KMS-11 (cell line): ENCODE results near the gene ASRGL1.

Experiments used
- H2AFZ ChIP-seq: fragments of 200-600 bp; sonication (generic); 2 replicates; pipeline ENCODE4 v1.6.1; 2016; ENCODE audit warnings: antibody characterized with exemption, mixed run types, low read depth
- H3K27ac ChIP-seq: fragments of 200-600 bp; sonication (generic); 2 replicates; pipeline ENCODE4 v1.6.1; 2016; ENCODE audit warnings: mild to moderate bottlenecking, mixed run types
- H3K27me3 ChIP-seq: fragments of 200-600 bp; sonication (generic); 2 replicates; pipeline ENCODE4 v1.6.1; 2017; ENCODE audit warnings: mild to moderate bottlenecking, low read depth, mixed run types, moderate library complexity; ENCODE audit not compliant: insufficient read depth
- H3K36me3 ChIP-seq: fragments of 200-600 bp; sonication (generic); 2 replicates; pipeline ENCODE4 v1.6.1; 2017; ENCODE audit warnings: mild to moderate bottlenecking, mixed run types; ENCODE audit not compliant: insufficient read depth
- H3K4me1 ChIP-seq: fragments of 200-600 bp; sonication (generic); 2 replicates; pipeline ENCODE4 v1.6.1; 2016; ENCODE audit warnings: mild to moderate bottlenecking, low read depth, mixed run types; ENCODE audit not compliant: poor library complexity, severe bottlenecking
- H3K4me2 ChIP-seq: fragments of 200-600 bp; sonication (generic); 2 replicates; pipeline ENCODE4 v1.7.0; 2016; ENCODE audit warnings: mild to moderate bottlenecking, mixed run types
- H3K4me3 ChIP-seq: fragments of 200-600 bp; sonication (generic); IDR thresholded peaks from 2 replicates; pipeline ENCODE4 v1.6.1; 2017; ENCODE audit warnings: low read depth, low read length, mixed read lengths; ENCODE audit not compliant: insufficient read depth
- H3K79me2 ChIP-seq: fragments of 200-600 bp; sonication (generic); 2 replicates; pipeline ENCODE4 v1.6.1; 2016; ENCODE audit warnings: low read depth, mixed run types; ENCODE audit not compliant: insufficient read depth
- H3K9ac ChIP-seq: fragments of 200-600 bp; sonication (generic); 2 replicates; pipeline ENCODE4 v1.6.1; 2016; ENCODE audit warnings: mild to moderate bottlenecking, mixed run types
- H4K20me1 ChIP-seq: fragments of 200-600 bp; sonication (generic); 2 replicates; pipeline ENCODE4 v1.6.1; 2016; ENCODE audit warnings: mild to moderate bottlenecking, mixed run types; ENCODE audit not compliant: insufficient read depth
- TF ChIP-seq, protein P1 (sequence below): fragments of 200-600 bp; sonication (generic); conservative IDR thresholded peaks from 2 replicates; pipeline ENCODE4 v1.6.1; 2017; ENCODE audit warnings: low read depth, mild to moderate bottlenecking, antibody characterized with exemption, low read length, moderate library complexity, mixed read lengths

Gene ASRGL1

DNA sequence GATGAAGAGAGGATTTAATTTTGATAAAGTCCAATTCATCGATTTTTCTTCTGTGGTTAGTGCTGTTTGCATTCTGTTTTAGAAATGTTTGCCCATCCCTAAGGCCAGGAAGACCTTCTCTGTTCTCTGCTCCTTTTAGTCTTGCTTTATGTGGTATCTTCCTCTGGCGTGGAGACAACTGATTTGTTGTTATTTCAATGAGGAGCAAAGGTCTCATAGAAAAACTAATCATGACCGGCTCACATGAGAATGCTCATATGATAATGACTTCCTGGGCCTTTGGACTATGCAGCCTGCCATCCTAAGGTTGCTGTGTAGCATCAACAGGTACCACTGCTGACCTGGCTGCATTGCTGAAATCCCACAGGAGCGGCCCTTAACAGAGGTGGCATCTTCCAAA is 101.4 kb downstream of the ASRGL1 start:
- H3K79me2 ChIP-seq: no peaks in the 10 kb centered on the region
- peaks cover 15% of the 10 kb centered on the region for H3K4me1 ChIP-seq
- no peaks in the 10 kb centered on the region for H4K20me1 ChIP-seq
- no peak overlapping the region for H2AFZ ChIP-seq
- no peak overlapping the region for H3K4me3 ChIP-seq
- H3K4me2 ChIP-seq: no peak overlapping the region
- H3K27me3 ChIP-seq: no peaks in the 10 kb centered on the region
- TF ChIP-seq, protein P1, sequence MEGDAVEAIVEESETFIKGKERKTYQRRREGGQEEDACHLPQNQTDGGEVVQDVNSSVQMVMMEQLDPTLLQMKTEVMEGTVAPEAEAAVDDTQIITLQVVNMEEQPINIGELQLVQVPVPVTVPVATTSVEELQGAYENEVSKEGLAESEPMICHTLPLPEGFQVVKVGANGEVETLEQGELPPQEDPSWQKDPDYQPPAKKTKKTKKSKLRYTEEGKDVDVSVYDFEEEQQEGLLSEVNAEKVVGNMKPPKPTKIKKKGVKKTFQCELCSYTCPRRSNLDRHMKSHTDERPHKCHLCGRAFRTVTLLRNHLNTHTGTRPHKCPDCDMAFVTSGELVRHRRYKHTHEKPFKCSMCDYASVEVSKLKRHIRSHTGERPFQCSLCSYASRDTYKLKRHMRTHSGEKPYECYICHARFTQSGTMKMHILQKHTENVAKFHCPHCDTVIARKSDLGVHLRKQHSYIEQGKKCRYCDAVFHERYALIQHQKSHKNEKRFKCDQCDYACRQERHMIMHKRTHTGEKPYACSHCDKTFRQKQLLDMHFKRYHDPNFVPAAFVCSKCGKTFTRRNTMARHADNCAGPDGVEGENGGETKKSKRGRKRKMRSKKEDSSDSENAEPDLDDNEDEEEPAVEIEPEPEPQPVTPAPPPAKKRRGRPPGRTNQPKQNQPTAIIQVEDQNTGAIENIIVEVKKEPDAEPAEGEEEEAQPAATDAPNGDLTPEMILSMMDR: no peak
- H3K27ac ChIP-seq: no peak overlapping the region
- no peak overlapping the region for H3K9ac ChIP-seq
- H3K36me3 ChIP-seq: no peaks in the 10 kb centered on the region

- H3K36me3 ChIP-seq: no peaks in the 10 kb centered on the region
- no peak overlapping the region for H3K27ac ChIP-seq
These were observed 102.7 kb downstream of the ASRGL1 start for GRCh38 chr11:62439785-62440602.

More at GRCh38 chr11:62439785-62440602, 102.7 kb downstream of the ASRGL1 start:
- no peaks in the 10 kb centered on the region for H3K27me3 ChIP-seq
- TF ChIP-seq, protein P1: no peak
- no peak overlapping the region for H3K4me2 ChIP-seq
- no peak overlapping the region for H2AFZ ChIP-seq
- no peak overlapping the region for H3K9ac ChIP-seq
- no peaks in the 10 kb centered on the region for H4K20me1 ChIP-seq
- H3K79me2 ChIP-seq: no peaks in the 10 kb centered on the region
- no peak overlapping the region for H3K4me3 ChIP-seq
- peaks cover 16% of the 10 kb centered on the region for H3K4me1 ChIP-seq
